K562 (cell line): ENCODE results near the gene SLAMF6. TPM values are rescaled to one million over a fixed set of nuclear protein-coding genes. Genes with fewer than 3 reads are reported as not detected.
A peak's percentile ranks its signal among the peaks of the same experiment; 100 is the strongest.

Source experiments
- ATF1 ChIP-seq, 2 experiments: fragments of 450-650 bp in 1 of 2; IDR thresholded peaks; 2 replicates each; pipeline ENCODE4 v1.6.1; 2016; ENCODE audit warnings: missing compliant biosample characterization in 1 of 2, missing genetic modification characterization in 1 of 2
- ATF3 ChIP-seq, 2 experiments: fragments of 450-650 bp in 1 of 2; sonication (generic) in 1 of 2; formaldehyde crosslinking in 1 of 2; IDR thresholded peaks in 1 of 2; conservative IDR thresholded peaks in 1 of 2; 2 replicates each; pipeline versions ENCODE4 v1.6.1 to v1.8.1; 2016 to 2023; ENCODE audit warnings: mild to moderate bottlenecking in 2 of 2, moderate library complexity in 2 of 2, inconsistent platforms in 1 of 2, missing genetic modification reagents in 1 of 2
- ATF7 ChIP-seq: fragments of 450-650 bp; IDR thresholded peaks from 2 replicates; pipeline ENCODE4 v1.7.1; 2014; ENCODE audit warnings: mild to moderate bottlenecking, moderate library complexity
- DNMT1 ChIP-seq: fragments of 450-650 bp; IDR thresholded peaks from 2 replicates; pipeline ENCODE4 v1.6.1; 2016; ENCODE audit warnings: antibody characterized with exemption, mild to moderate bottlenecking
- EWSR1 ChIP-seq: fragments of 450-650 bp; IDR thresholded peaks from 2 replicates; pipeline ENCODE4 v1.6.1; 2018; ENCODE audit warnings: borderline replicate concordance, mild to moderate bottlenecking, low read depth, moderate library complexity; ENCODE audit not compliant: partially characterized antibody
- HDAC2 ChIP-seq: fragments of 450-650 bp; IDR thresholded peaks from 2 replicates; pipeline ENCODE4 v1.6.1; 2016; ENCODE audit warnings: mild to moderate bottlenecking
- HNRNPL ChIP-seq: fragments of 200-400 bp; formaldehyde crosslinking; IDR thresholded peaks from 2 replicates; pipeline ENCODE4 v1.6.1; 2017; ENCODE audit warnings: low read depth, mild to moderate bottlenecking, low read length
- MCM2 ChIP-seq: fragments of 450-650 bp; IDR thresholded peaks from 2 replicates; pipeline ENCODE4 v1.6.1; 2017; ENCODE audit warnings: low read depth, mild to moderate bottlenecking
- POLR2AphosphoS5 ChIP-seq: IDR thresholded peaks from 2 replicates; pipeline ENCODE4 v1.6.1; 2011; ENCODE audit warnings: mild to moderate bottlenecking, low read depth, low read length, moderate library complexity; ENCODE audit not compliant: control insufficient read depth, insufficient read depth
- PTTG1 ChIP-seq: fragments of 450-650 bp; IDR thresholded peaks from 2 replicates; pipeline ENCODE4 v1.6.1; 2016; ENCODE audit warnings: low read depth, mild to moderate bottlenecking, missing genetic modification characterization, missing compliant biosample characterization
- STAT5B ChIP-seq: fragments of 250-450 bp; sonication (Bioruptor Pico); IDR thresholded peaks from 2 replicates; pipeline ENCODE4 v1.8.0; 2021; ENCODE audit warnings: mild to moderate bottlenecking, inconsistent platforms
- ZBTB26 ChIP-seq: fragments of 450-650 bp; formaldehyde crosslinking; IDR thresholded peaks from 2 replicates; pipeline ENCODE4 v1.4.0; 2022; ENCODE audit warnings: missing genetic modification characterization
- ZNF316 ChIP-seq: fragments of 450-650 bp; IDR thresholded peaks from 2 replicates; pipeline ENCODE4 v1.6.1; 2016
- ZNF551 ChIP-seq: fragments of 250-450 bp; sonication (Bioruptor Pico); IDR thresholded peaks from 2 replicates; pipeline ENCODE4 v1.5.0; 2021; ENCODE audit warnings: mild to moderate bottlenecking, moderate library complexity
- ZNF589 ChIP-seq: fragments of 200-800 bp; sonication (Bioruptor generic); IDR thresholded peaks from 2 replicates; pipeline ENCODE4 v1.6.1; 2016; ENCODE audit warnings: low read depth, missing genetic modification characterization, missing compliant biosample characterization
- polyA plus RNA-seq, 8 experiments: library from polyadenylated mRNA; depleted of rRNA in 4 of 8; stranded (reverse) in 5 of 8; unstranded in 3 of 8; fragments of >200 nt; fragmentation: Nextera tagmentation in 2 of 8; fragmentation: Illumina TruSeq in 1 of 8; extraction: Ambion mirVana in 2 of 8; extraction: Trizol in 1 of 8; gene quantifications; 2 replicates each; pipeline versions ENCODE4 v1.2.1 to v1.2.3, GENCODE V29; 2011 to 2014; ENCODE audit warnings: inconsistent platforms in 1 of 8, missing spikeins in 1 of 8
- total RNA-seq, 7 experiments: library from RNA; depleted of rRNA in 6 of 7; stranded (reverse); fragments of >200 nt in 6 of 7; fragmentation: Illumina TruSeq in 2 of 7; extraction: Trizol in 2 of 7; gene quantifications; 2 replicates each; pipeline versions ENCODE4 v1.2.1 to v1.2.3, GENCODE V29; 2011 to 2021; ENCODE audit warnings: low replicate concordance in 1 of 7
- TF ChIP-seq, protein P1 (sequence below): sonication (generic); formaldehyde crosslinking; IDR thresholded peaks from 2 replicates; pipeline ENCODE4 v1.8.1; 2023; ENCODE audit warnings: mild to moderate bottlenecking, missing genetic modification reagents
- TF ChIP-seq, protein P2 (sequence below), 2 experiments: fragments of 250-450 bp in 1 of 2; fragments of 450-650 bp in 1 of 2; sonication (Bioruptor Pico) in 1 of 2; IDR thresholded peaks; 2 replicates each; pipeline versions ENCODE4 v1.6.1 to v1.8.0; 2016 to 2021; ENCODE audit warnings: mild to moderate bottlenecking in 2 of 2, moderate library complexity in 2 of 2, missing compliant biosample characterization in 1 of 2, missing genetic modification characterization in 1 of 2
- TF ChIP-seq, protein P3 (sequence below): IDR thresholded peaks from 2 replicates; pipeline ENCODE4 v1.6.1; 2012; ENCODE audit warnings: low read depth, low read length, improper control_type of control experiment, borderline replicate concordance

The SLAMF6 gene
- total and polyA plus RNA-seq, 9 of the 15 experiments (the other 6 are each of a cell fraction or from before 2014, with no cell fraction given): 0.56 to 4.8 (median 1.1) TPM

GRCh38 chr1:160539990-160540858 lies 17.2 kb upstream of the SLAMF6 start (continued):
- TF ChIP-seq, protein P1, sequence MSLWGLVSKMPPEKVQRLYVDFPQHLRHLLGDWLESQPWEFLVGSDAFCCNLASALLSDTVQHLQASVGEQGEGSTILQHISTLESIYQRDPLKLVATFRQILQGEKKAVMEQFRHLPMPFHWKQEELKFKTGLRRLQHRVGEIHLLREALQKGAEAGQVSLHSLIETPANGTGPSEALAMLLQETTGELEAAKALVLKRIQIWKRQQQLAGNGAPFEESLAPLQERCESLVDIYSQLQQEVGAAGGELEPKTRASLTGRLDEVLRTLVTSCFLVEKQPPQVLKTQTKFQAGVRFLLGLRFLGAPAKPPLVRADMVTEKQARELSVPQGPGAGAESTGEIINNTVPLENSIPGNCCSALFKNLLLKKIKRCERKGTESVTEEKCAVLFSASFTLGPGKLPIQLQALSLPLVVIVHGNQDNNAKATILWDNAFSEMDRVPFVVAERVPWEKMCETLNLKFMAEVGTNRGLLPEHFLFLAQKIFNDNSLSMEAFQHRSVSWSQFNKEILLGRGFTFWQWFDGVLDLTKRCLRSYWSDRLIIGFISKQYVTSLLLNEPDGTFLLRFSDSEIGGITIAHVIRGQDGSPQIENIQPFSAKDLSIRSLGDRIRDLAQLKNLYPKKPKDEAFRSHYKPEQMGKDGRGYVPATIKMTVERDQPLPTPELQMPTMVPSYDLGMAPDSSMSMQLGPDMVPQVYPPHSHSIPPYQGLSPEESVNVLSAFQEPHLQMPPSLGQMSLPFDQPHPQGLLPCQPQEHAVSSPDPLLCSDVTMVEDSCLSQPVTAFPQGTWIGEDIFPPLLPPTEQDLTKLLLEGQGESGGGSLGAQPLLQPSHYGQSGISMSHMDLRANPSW (CRISPR knock-in tag): no peak
- TF ChIP-seq, protein P2, sequence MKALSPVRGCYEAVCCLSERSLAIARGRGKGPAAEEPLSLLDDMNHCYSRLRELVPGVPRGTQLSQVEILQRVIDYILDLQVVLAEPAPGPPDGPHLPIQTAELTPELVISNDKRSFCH (CRISPR knock-in tag; IDR thresholded peaks at IDR 0.05): no peak
- TF ChIP-seq, protein P2 (tag; IDR thresholded peaks at IDR 0.05): peak; percentile 94
- TF ChIP-seq, protein P3, sequence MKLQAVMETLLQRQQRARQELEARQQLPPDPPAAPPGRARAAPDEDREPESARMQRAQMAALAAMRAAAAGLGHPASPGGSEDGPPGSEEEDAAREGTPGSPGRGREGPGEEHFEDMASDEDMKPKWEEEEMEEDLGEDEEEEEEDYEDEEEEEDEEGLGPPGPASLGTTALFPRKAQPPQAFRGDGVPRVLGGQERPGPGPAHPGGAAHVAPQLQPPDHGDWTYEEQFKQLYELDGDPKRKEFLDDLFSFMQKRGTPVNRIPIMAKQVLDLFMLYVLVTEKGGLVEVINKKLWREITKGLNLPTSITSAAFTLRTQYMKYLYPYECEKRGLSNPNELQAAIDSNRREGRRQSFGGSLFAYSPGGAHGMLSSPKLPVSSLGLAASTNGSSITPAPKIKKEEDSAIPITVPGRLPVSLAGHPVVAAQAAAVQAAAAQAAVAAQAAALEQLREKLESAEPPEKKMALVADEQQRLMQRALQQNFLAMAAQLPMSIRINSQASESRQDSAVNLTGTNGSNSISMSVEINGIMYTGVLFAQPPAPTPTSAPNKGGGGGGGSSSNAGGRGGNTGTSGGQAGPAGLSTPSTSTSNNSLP: 0 out of 2 replicates have a peak, but pooled peaks have one; percentile 13
- TF ChIP-seq PTTG1 (tag): no peak
- TF ChIP-seq ATF1 (CRISPR knock-in tag; IDR thresholded peaks at IDR 0.05): no peak
- peak; percentile 85 for TF ChIP-seq ATF1 (tag; IDR thresholded peaks at IDR 0.05)
- TF ChIP-seq ATF3 (IDR thresholded peaks at IDR 0.05): peak; percentile 76
- peak; percentile 87 for TF ChIP-seq ATF3 (CRISPR knock-in tag; conservative IDR thresholded peaks at IDR 0.05)
- TF ChIP-seq ZNF589 (CRISPR knock-in tag): peak; percentile 94
- TF ChIP-seq HNRNPL: no peak
- TF ChIP-seq HDAC2: peak; percentile 97
- TF ChIP-seq DNMT1: no peak
- no peak for TF ChIP-seq MCM2
- no peak for TF ChIP-seq STAT5B
- peak; percentile 100 for TF ChIP-seq POLR2AphosphoS5
- no peak; the same call in 1 of the 2 replicates for TF ChIP-seq ZNF316
- no peak for TF ChIP-seq EWSR1
- peak; percentile 92 for TF ChIP-seq ATF7
- TF ChIP-seq ZNF551: no peak
- TF ChIP-seq ZBTB26: peak; percentile 90; the same call in 1 of the 2 replicates
